GM12874 (cell line): ENCODE results near the gene DAAM1.

ENCODE experiments used
- TF ChIP-seq, protein P1 (sequence below): IDR thresholded peaks from 2 replicates; pipeline ENCODE4 v1.5.1; 2011; ENCODE audit warnings: low read depth, mild to moderate bottlenecking, control low read depth, low read length, moderate library complexity; ENCODE audit not compliant: insufficient read depth

The DAAM1 gene

DNA sequence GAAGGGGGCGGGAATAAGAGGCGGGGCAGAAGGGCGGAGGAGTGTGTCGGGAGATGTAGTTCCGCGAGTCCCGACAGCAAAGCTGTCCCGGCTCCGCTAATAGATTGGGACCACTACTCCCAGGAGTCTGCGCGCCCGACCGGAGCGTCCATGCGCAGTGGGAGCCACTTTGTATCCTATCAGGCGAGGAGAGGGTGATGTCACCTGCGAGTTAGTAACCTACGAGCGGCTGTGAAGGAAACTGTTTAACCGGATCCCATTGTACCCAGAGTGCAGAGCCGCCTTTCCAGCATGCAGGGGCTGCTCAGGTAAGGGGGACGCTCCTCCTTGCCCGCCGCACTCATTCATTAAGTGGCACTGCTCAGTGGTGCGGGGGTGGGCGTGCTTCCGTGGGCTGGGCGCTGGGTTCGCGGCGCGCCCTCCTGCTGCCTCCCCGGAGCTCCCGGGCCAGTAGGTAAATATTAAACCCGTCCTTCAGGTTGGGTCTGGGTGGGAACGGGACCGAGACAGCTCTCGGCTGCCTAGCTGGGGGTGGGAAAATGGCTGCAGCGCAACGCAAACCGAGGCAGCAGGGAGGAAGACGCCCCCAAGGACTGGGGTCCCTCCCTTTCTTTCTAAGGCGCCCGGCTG lies at the start of gene DAAM1:
Gene DAAM1, plus strand, starts transcription at position 207 of the 630 bp plus-strand sequence. CDS start 74,811 bp downstream, outside the sequence.
- TF ChIP-seq, protein P1, sequence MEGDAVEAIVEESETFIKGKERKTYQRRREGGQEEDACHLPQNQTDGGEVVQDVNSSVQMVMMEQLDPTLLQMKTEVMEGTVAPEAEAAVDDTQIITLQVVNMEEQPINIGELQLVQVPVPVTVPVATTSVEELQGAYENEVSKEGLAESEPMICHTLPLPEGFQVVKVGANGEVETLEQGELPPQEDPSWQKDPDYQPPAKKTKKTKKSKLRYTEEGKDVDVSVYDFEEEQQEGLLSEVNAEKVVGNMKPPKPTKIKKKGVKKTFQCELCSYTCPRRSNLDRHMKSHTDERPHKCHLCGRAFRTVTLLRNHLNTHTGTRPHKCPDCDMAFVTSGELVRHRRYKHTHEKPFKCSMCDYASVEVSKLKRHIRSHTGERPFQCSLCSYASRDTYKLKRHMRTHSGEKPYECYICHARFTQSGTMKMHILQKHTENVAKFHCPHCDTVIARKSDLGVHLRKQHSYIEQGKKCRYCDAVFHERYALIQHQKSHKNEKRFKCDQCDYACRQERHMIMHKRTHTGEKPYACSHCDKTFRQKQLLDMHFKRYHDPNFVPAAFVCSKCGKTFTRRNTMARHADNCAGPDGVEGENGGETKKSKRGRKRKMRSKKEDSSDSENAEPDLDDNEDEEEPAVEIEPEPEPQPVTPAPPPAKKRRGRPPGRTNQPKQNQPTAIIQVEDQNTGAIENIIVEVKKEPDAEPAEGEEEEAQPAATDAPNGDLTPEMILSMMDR = no peak

DNA sequence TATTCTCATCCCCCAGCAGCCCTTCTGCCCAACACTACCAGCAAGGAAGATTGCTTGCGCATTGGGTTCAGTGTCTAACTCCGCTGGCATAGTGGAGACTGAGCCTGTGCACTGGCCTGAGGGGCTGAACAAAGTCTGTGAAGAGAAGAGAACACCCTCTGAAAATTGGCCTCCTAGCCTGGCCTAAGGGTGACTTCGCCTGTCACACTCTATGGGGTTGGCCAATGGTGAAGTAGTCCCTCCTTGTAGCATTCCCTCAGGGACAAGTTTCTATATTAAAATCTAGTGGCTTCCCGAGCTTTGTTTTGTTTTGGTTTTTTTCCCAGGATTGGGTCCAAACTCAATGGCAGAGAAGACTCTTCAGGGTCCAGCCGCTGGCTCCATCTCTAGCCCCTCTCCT lies 49.1 kb upstream of the DAAM1 start:
- TF ChIP-seq, protein P1 = no peak

DNA sequence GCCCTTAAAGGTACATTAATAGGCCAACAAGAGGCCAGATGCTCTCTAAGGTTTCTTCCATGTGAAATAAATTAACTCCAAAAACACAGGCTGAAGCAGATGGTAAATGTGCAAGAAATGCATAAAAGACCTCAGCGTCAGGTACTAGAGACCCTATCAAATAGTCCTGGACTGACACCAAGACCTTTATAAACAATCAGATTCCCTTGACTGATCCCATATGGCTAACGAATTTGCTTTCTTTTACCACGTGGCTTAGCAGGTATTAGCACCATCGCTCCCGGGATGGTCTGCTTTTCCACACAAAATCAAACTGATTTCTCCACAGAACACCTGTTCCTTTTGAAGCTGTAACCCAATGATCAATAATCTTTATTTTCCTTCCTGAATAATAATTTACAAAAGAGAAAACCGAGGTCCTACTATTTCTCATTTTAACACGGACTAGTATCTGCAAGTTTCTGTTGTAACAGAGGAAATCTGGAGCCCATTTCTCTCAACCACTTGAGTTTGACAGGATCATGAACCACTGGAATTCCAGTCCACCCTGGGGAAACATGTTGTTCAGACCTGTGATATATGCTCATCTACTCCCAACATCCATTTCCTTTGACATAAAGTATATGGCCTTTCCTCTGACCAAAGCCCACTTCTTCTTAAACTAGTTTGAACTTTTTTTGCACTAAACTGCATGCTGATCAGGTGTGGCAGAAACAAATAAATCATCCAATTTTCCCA lies 48.2 kb upstream of the DAAM1 start:
- TF ChIP-seq, protein P1 = no peak

DNA sequence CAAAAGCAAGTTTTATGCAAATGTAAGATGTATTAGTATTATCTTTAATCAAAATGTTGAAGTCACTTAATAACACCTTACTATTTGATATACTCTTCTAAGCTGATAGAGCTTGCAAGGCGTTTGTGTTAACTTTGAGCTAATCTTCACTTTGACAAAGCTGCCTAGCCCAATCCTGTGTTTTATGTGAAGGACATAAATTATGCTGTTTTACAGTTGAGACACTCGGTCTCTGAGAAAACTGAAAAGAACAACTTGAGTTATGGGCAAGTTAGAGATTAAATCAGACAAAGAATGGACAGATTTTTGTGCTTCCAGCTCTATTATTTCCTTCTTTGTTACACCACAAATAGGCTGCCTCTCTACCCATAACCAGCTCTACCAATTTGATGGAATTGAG lies 42.0 kb upstream of the DAAM1 start:
- TF ChIP-seq, protein P1 = no peak

DNA sequence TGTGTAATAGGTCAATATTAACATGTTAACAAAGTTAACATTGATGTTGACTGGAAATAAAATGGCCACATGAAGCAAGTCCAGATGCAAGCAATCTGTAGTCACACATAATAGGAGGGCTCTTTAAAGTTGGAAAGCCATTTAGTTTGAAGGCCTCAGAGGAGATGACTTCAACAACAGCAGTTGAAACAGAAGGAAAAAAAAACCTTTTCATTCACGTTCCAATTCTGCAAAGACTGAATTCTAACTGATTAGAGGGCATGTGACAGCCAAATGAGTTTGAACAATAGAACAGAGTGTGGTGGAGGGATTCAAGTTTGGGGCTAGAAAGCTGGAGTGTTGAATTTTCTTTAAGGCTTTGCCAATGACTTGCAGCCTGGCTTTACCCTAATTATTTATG lies 41.5 kb upstream of the DAAM1 start:
- TF ChIP-seq, protein P1 = no peak

DNA sequence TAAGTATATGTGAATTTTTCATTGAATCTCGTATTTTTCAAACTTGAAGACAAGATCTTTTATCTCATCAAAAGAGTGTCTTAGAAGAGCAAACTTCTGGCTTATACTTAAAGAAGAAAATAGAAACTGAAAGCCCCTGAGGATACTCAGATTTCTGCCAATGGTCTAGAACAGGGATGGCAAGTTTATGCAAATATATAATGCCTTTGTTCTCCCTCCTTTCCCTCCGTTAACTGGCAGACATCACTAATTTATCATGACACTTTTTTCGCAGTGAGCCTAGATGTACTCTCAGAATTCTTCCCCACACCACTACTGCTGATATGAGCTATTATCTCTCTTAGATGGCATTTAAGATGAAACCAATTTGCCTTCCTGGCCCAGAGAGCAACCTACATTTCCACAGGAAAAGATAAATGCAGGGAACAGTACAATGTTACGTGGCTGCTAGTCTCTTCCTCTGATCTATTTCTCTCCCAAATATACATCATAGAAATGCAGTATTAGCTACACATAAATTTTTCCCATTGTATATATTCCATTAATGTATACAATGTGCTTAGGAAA lies 40.0 kb upstream of the DAAM1 start:
- TF ChIP-seq, protein P1 = no peak

DNA sequence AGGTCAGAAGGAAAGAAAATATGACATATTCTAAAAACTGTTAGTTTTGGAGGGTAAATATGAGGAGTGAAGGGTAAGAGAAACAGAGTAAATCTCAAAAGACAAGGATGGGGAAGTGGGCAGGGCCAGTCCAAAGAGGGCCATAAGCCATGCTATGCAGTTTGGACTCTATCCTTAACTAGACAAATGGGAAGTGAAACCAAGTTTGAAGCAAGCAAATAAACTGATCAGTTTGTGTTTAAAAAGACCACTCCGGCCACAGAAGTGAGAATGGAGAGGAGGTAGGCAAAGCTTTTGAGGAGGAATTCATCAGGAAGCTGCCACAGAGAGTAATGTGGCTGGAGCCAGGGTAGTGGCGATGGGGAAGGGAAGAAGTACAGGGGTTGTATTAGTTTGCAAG lies 37.5 kb upstream of the DAAM1 start:
- TF ChIP-seq, protein P1 = no peak
